Measurements from ENCODE around the gene SDK2.

Gene SDK2

DNA sequence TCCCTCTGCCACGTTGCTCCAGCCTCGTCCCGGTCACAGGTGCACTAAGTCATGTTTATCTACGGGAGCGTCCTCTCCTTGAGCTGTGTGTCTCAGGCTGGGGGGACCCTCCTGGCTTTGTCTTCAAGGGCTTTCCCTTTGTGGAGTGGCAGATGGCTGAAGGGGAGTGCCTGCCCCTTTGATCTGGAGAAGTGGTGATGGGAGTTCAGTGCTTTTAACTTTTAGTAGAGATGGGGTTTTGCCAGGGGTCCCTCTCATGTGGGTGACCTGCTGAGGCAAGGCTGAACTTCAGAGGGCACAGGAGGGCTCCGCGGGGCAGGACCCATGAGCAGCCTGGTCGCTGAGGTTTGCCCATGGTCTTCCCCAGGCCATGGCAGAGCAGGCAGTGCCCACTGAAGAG, 259.3 kb downstream of the SDK2 start:
- no peak overlapping the region for H3K14ac ChIP-seq (ENCODE audit: low read length)
- H3K18ac ChIP-seq (ENCODE audit: low read length): no peak overlapping the region
- H3K9me3 ChIP-seq (replicated peaks in 1 of 2; ENCODE audit: control insufficient read depth in 2 of 2, insufficient read depth in 1 of 2, low read depth in 1 of 2, low read length in 2 of 2): no peaks in the 10 kb centered on the region
- no peak overlapping the region for H3K4ac ChIP-seq (ENCODE audit: low read length)
- no peak overlapping the region for H2AFZ ChIP-seq (ENCODE audit: low read length)
- H2AK5ac ChIP-seq (ENCODE audit: low read depth, low read length): no peak overlapping the region
- H3K79me1 ChIP-seq (ENCODE audit: low read depth, low read length): peaks cover 3% of the 10 kb centered on the region
- H3K9ac ChIP-seq (ENCODE audit: low read depth, low read length, poor library complexity): no peak overlapping the region
- H3K27me3 ChIP-seq (ENCODE audit: control insufficient read depth in 3 of 3, insufficient read depth in 3 of 3, low read depth in 1 of 3, low read length in 3 of 3): no peaks in the 10 kb centered on the region
- H2BK15ac ChIP-seq (ENCODE audit: low read length): no peak overlapping the region
- no peak overlapping the region for H3K4me3 ChIP-seq (ENCODE audit: low read length in 2 of 2)
- H3K4me1 ChIP-seq (ENCODE audit: control insufficient read depth in 2 of 2, insufficient read depth in 1 of 2, low read depth in 1 of 2, low read length in 2 of 2): peaks cover 0 to 1% of the 10 kb centered on the region in 2 donors
- no peak for DNase-seq (ENCODE audit: low spot score)
- H3K4me2 ChIP-seq (ENCODE audit: insufficient read depth, low read length, poor library complexity, severe bottlenecking): no peak overlapping the region
- no peak overlapping the region for H4K8ac ChIP-seq (ENCODE audit: low read depth, low read length)
- H3K23ac ChIP-seq (ENCODE audit: low read depth, low read length, poor library complexity): no peak overlapping the region
- no peak overlapping the region for H3K27ac ChIP-seq (replicated peaks; ENCODE audit: low read length)
- peak overlapping the region; percentile 71 for H2BK5ac ChIP-seq (ENCODE audit: low read length)
- no CpG with 5 or more reads among the region's 8 CpGs for WGBS, 2 donors (ENCODE audit: extremely low coverage in 2 of 2, insufficient read length in 2 of 2, insufficient replicate concordance in 1 of 2)
- H2BK12ac ChIP-seq (ENCODE audit: low read length): no peak overlapping the region
- H2BK120ac ChIP-seq (ENCODE audit: low read depth, low read length): no peak overlapping the region
- peaks cover 37 to 41% of the 10 kb centered on the region in 2 donors for H3K36me3 ChIP-seq (replicated peaks in 1 of 2; ENCODE audit: control insufficient read depth in 2 of 2, insufficient read depth in 2 of 2, low read length in 2 of 2)
- H4K91ac ChIP-seq (ENCODE audit: low read depth, low read length, poor library complexity): no peak overlapping the region

DNA sequence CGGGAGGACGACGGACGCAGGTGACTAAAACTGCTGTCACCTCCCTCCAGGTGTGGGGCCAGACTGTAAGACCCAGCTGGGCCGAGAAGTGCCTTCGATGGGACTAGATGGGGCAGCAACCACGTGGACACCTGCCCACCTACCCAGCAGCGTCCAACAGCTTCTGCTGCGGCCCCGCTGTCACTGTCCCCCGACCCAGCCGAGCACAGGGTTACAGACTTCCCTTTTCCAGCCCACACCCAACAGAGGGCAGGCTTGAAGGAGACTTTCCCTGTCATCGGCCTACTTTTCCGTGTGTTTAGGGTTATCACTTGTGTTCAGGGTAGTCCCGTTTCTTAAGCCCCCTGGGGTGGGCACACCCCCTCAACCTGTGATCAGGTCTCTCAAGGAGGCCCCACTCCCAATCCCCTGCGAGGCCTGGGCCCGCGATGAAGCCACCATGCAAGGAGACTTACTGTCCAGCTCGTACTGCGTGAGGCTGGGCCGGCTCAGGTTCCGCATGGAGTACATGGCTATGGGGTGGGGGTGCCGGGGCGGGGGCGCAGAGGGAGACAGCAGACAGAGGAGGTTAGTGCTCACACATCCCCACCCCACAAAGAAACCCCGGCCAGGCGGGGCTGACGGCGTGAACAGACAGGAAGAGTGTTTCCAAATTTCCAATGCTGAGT, 263.7 kb downstream of the SDK2 start:
- H3K14ac ChIP-seq (ENCODE audit: low read length): peak overlapping the region; percentile 47
- no peak overlapping the region for H2BK12ac ChIP-seq (ENCODE audit: low read length)
- no peak overlapping the region for H3K9ac ChIP-seq (ENCODE audit: low read depth, low read length, poor library complexity)
- H3K4me1 ChIP-seq (ENCODE audit: control insufficient read depth in 2 of 2, insufficient read depth in 1 of 2, low read depth in 1 of 2, low read length in 2 of 2): peaks cover 0 to 2% of the 10 kb centered on the region in 2 donors
- no CpG with 5 or more reads among the region's 29 CpGs for WGBS, 2 donors (ENCODE audit: extremely low coverage in 2 of 2, insufficient read length in 2 of 2, insufficient replicate concordance in 1 of 2)
- H2AFZ ChIP-seq (ENCODE audit: low read length): no peak overlapping the region
- H4K91ac ChIP-seq (ENCODE audit: low read depth, low read length, poor library complexity): no peak overlapping the region
- no peak overlapping the region for H3K4me2 ChIP-seq (ENCODE audit: insufficient read depth, low read length, poor library complexity, severe bottlenecking)
- no peaks in the 10 kb centered on the region for H3K27me3 ChIP-seq (ENCODE audit: control insufficient read depth in 3 of 3, insufficient read depth in 3 of 3, low read depth in 1 of 3, low read length in 3 of 3)
- no peak overlapping the region for H3K4ac ChIP-seq (ENCODE audit: low read length)
- H3K23ac ChIP-seq (ENCODE audit: low read depth, low read length, poor library complexity): no peak overlapping the region
- no peak overlapping the region for H2BK15ac ChIP-seq (ENCODE audit: low read length)
- no peak overlapping the region for H3K4me3 ChIP-seq (ENCODE audit: low read length in 2 of 2)
- no peak overlapping the region for H2BK5ac ChIP-seq (ENCODE audit: low read length)
- H3K18ac ChIP-seq (ENCODE audit: low read length): peak overlapping the region; percentile 52
- no peak overlapping the region for H2AK5ac ChIP-seq (ENCODE audit: low read depth, low read length)
- no peak overlapping the region for H2BK120ac ChIP-seq (ENCODE audit: low read depth, low read length)
- peaks cover 2% of the 10 kb centered on the region for H3K79me1 ChIP-seq (ENCODE audit: low read depth, low read length)
- H3K36me3 ChIP-seq (replicated peaks in 1 of 2; ENCODE audit: control insufficient read depth in 2 of 2, insufficient read depth in 2 of 2, low read length in 2 of 2): peaks cover 42 to 48% of the 10 kb centered on the region in 2 donors
- H3K9me3 ChIP-seq (replicated peaks in 1 of 2; ENCODE audit: control insufficient read depth in 2 of 2, insufficient read depth in 1 of 2, low read depth in 1 of 2, low read length in 2 of 2): no peaks in the 10 kb centered on the region
- DNase-seq (ENCODE audit: low spot score): no peak
- no peak overlapping the region for H4K8ac ChIP-seq (ENCODE audit: low read depth, low read length)
- no peak overlapping the region for H3K27ac ChIP-seq (replicated peaks; ENCODE audit: low read length)

- H2BK5ac ChIP-seq (ENCODE audit: low read length): no peak overlapping the region
- H3K36me3 ChIP-seq (replicated peaks in 1 of 2; ENCODE audit: control insufficient read depth in 2 of 2, insufficient read depth in 2 of 2, low read length in 2 of 2): peaks cover 35 to 40% of the 10 kb centered on the region in 2 donors
- H3K4me3 ChIP-seq (ENCODE audit: low read length in 2 of 2): no peak overlapping the region
- H3K23ac ChIP-seq (ENCODE audit: low read depth, low read length, poor library complexity): no peak overlapping the region
- no peak overlapping the region for H2BK15ac ChIP-seq (ENCODE audit: low read length)
- H4K91ac ChIP-seq (ENCODE audit: low read depth, low read length, poor library complexity): no peak overlapping the region
- DNase-seq (ENCODE audit: low spot score): no peak
- H3K79me1 ChIP-seq (ENCODE audit: low read depth, low read length): peaks cover 2% of the 10 kb centered on the region
- H3K18ac ChIP-seq (ENCODE audit: low read length): no peak overlapping the region
- H2AK5ac ChIP-seq (ENCODE audit: low read depth, low read length): no peak overlapping the region
- no peaks in the 10 kb centered on the region for H3K27me3 ChIP-seq (ENCODE audit: control insufficient read depth in 3 of 3, insufficient read depth in 3 of 3, low read depth in 1 of 3, low read length in 3 of 3)
- no peak overlapping the region for H3K27ac ChIP-seq (replicated peaks; ENCODE audit: low read length)
- H2AFZ ChIP-seq (ENCODE audit: low read length): no peak overlapping the region
- H3K9ac ChIP-seq (ENCODE audit: low read depth, low read length, poor library complexity): no peak overlapping the region
- H3K4ac ChIP-seq (ENCODE audit: low read length): no peak overlapping the region
- peaks cover 0 to 2% of the 10 kb centered on the region in 2 donors for H3K4me1 ChIP-seq (ENCODE audit: control insufficient read depth in 2 of 2, insufficient read depth in 1 of 2, low read depth in 1 of 2, low read length in 2 of 2)
- H3K14ac ChIP-seq (ENCODE audit: low read length): no peak overlapping the region
- H2BK12ac ChIP-seq (ENCODE audit: low read length): no peak overlapping the region
- H2BK120ac ChIP-seq (ENCODE audit: low read depth, low read length): no peak overlapping the region
- H3K9me3 ChIP-seq (replicated peaks in 1 of 2; ENCODE audit: control insufficient read depth in 2 of 2, insufficient read depth in 1 of 2, low read depth in 1 of 2, low read length in 2 of 2): no peaks in the 10 kb centered on the region
- no peak overlapping the region for H3K4me2 ChIP-seq (ENCODE audit: insufficient read depth, low read length, poor library complexity, severe bottlenecking)
- no CpG with 5 or more reads among the region's 8 CpGs for WGBS, 2 donors (ENCODE audit: extremely low coverage in 2 of 2, insufficient read length in 2 of 2, insufficient replicate concordance in 1 of 2)
- no peak overlapping the region for H4K8ac ChIP-seq (ENCODE audit: low read depth, low read length)
These were observed 264.4 kb downstream of the SDK2 start for GRCh38 chr17:73379826-73380225.

GRCh38 chr17:73378974-73379470, 265.2 kb downstream of the SDK2 start:
- no peak overlapping the region for H2AFZ ChIP-seq (ENCODE audit: low read length)
- no peak overlapping the region for H4K91ac ChIP-seq (ENCODE audit: low read depth, low read length, poor library complexity)
- H2BK5ac ChIP-seq (ENCODE audit: low read length): no peak overlapping the region
- H3K14ac ChIP-seq (ENCODE audit: low read length): no peak overlapping the region
- H3K18ac ChIP-seq (ENCODE audit: low read length): peak overlapping the region; percentile 40
- H3K4me1 ChIP-seq (ENCODE audit: control insufficient read depth in 2 of 2, insufficient read depth in 1 of 2, low read depth in 1 of 2, low read length in 2 of 2): peaks cover 0 to 2% of the 10 kb centered on the region in 2 donors
- peak overlapping the region; percentile 95 for H4K8ac ChIP-seq (ENCODE audit: low read depth, low read length)
- peak overlapping the region in 1 of 2 donors; percentile 3 for H3K4me3 ChIP-seq (ENCODE audit: low read length in 2 of 2)
- no peak overlapping the region for H3K4me2 ChIP-seq (ENCODE audit: insufficient read depth, low read length, poor library complexity, severe bottlenecking)
- no peak overlapping the region for H2BK120ac ChIP-seq (ENCODE audit: low read depth, low read length)
- H3K27ac ChIP-seq (replicated peaks; ENCODE audit: low read length): no peak overlapping the region
- H3K27me3 ChIP-seq (ENCODE audit: control insufficient read depth in 3 of 3, insufficient read depth in 3 of 3, low read depth in 1 of 3, low read length in 3 of 3): no peaks in the 10 kb centered on the region
- no peak overlapping the region for H3K9ac ChIP-seq (ENCODE audit: low read depth, low read length, poor library complexity)
- no peak overlapping the region for H2BK15ac ChIP-seq (ENCODE audit: low read length)
- no peak overlapping the region for H3K4ac ChIP-seq (ENCODE audit: low read length)
- peak overlapping the region; percentile 80 for H2BK12ac ChIP-seq (ENCODE audit: low read length)
- peak overlapping the region; percentile 33 for H2AK5ac ChIP-seq (ENCODE audit: low read depth, low read length)
- peaks cover 2% of the 10 kb centered on the region for H3K79me1 ChIP-seq (ENCODE audit: low read depth, low read length)
- peak overlapping the region; percentile 38 for H3K23ac ChIP-seq (ENCODE audit: low read depth, low read length, poor library complexity)
- no CpG with 5 or more reads among the region's 20 CpGs for WGBS, 2 donors (ENCODE audit: extremely low coverage in 2 of 2, insufficient read length in 2 of 2, insufficient replicate concordance in 1 of 2)
- DNase-seq (ENCODE audit: low spot score): no peak
- no peaks in the 10 kb centered on the region for H3K9me3 ChIP-seq (replicated peaks in 1 of 2; ENCODE audit: control insufficient read depth in 2 of 2, insufficient read depth in 1 of 2, low read depth in 1 of 2, low read length in 2 of 2)
- H3K36me3 ChIP-seq (replicated peaks in 1 of 2; ENCODE audit: control insufficient read depth in 2 of 2, insufficient read depth in 2 of 2, low read length in 2 of 2): peaks cover 32 to 34% of the 10 kb centered on the region in 2 donors

Data from neuronal stem cell (in vitro differentiated cells).